ENCODE results near the gene PPIL6. TPM values are rescaled to one million over a fixed set of nuclear protein-coding genes. Genes with fewer than 3 reads are reported as not detected.

PPIL6 gene
- polyA plus RNA-seq, 1 donor: 5.4 TPM

DNA sequence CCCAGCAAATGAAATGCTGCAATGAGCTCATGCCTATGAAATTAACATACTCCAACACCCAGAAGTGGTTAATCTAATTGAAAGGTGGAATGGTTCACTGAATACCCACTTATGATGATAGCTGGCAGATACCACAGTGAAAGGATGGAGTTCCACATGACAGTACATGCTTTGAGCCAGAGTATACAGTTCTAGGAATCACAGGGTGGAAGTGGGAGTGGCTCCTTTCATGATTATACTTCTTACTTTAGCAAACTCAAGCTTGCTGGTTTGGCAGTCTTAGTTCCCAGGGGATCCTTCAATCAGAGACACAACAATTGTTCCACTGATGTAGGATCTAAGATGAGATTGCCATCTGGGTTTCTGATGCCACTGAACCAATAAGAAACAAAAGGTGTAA, 79.6 kb downstream of the PPIL6 start:
- no peak for DNase-seq

DNA sequence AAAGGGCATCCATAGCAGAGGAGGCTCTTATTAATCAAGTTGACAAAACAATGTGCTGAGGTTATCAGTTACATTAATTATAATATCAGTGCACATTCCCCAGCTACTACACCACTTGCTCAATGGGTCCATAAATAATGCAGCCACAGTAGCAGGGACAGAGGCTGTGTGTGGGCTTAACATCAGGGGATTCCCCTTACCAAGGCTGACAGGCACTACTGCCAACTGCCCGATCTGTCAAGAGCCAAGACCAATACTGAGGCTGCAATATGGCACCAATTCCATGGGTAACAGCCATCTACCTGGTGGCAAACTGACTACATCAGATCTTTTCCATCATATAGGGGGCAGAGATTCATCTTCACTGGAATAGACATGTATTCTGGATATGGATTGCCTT, 80.1 kb downstream of the PPIL6 start:
- no peak for DNase-seq

DNA sequence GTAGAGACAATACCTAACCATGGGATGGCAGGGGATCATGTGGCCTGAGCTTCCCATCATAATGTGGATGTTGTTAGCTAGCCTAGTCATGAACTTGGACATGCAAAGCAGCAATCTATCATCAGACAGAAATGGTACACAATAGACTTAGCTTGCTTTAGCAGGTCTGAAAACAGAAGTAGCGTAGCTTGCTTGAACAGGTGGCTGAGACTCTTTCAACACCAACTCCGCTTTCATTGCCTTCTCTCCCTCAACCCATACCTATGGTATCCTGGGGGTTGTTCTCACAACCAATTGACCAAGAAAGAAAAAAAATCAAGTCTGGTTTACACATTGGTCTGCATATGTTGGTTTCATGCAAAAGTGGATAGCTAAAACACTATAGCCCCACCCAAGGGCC, 81.2 kb downstream of the PPIL6 start:
- no peak for DNase-seq

DNA sequence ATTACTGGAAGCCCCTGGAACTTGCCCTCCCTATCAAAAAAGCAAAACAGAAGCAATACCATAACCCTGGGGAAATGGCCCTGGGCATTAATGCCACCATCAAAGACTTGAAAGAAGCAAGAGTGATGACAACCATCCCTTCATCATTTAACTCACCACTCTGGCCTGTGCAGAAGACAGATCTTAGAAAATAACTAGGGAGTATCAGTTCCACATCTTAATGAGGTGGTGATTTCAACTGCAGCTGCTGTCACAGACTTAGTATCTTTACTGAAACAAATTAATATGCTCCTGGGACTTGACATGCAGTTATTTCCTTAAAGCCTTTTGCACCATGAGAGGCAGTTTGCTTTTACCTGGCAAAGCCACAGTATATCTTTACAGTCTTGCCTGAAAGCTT, 82.2 kb downstream of the PPIL6 start:
- no peak for DNase-seq

DNA sequence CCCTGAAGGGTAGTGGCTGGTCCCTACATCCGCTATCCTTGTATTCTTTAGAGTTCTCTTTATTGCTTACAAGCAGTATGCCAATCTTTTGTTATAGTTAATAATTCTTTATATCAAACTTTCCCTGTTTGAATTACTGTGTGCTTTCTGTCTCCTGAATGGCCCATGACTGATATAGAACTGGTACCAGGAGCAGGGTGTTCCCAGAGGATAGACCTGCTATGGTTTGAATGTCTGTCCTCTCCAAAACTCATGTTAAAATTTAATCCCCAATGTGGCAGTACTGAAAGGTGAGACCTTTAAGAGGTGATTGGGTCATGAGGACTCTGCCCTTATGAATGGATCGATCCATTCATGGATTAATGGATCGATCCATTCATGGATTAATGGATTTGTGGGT, 84.2 kb downstream of the PPIL6 start:
- no peak for DNase-seq

DNA sequence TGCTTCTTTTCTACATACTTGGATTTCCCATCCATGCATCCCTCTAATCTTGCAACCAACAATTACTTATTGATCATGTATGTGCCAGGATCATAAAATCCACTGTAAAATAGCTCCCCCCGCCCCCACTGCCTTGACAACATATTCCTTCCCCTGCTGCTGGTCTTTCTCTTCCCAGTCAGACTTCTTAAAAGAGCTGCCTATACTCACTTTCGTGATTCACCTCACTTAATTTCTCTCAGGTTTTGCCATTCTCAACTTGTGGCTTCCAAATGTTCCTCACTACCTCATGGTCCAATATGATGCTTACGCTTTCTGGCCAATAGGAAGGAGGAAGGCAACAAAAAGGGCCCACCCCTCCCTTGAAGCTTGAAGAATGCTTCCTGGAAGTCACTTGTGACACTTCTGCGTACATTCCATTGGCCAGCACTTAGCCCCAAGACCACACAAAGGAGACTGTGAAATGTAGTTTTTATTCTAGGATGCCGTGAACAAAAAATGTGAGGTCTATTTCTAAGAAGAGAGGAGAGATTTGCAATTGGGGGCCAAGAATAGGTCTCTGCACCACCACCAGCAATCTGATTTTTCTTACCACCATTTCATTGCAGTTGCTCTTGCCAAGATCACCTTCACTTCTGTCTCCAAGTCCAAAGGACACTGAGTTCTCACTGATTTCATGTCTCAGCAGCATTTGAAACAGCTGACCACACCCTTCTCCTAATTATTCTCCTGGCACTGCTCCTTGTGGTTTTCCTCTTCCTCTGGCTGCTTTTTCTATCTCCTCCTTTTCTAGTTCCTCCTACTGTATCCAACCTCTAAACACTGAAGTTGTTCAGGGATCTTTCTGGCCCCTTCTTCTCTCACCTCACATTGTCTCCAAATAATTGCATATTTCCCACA, 88.9 kb downstream of the PPIL6 start:
- no peak for DNase-seq

DNA sequence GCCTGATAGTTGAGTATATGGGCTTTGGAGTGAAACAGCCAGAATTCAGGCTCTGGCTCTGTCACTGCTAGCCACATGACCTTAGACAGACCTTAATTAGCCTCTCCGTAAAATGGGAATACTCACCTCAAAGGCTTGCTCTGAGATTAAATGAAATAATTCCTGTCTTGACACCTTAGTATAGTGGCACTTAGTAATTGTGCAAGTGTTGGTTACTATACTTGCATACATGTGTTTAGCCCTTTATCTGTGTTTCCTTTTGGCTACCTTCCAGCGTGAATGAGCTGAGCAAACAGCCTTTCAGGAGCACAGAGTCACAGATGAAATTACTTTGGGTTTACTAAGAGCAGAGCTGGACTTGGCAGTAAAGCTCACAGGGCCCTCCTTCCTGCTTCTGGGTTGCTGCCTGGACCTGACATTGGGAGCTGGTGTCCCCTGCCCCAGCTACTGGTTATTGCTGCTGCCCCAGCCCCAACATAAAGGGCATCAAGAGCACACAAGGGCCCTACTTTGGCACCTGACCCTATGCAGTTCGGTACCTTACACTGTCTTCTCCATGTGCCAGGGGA, 90.9 kb downstream of the PPIL6 start:
- no peak for DNase-seq

DNA sequence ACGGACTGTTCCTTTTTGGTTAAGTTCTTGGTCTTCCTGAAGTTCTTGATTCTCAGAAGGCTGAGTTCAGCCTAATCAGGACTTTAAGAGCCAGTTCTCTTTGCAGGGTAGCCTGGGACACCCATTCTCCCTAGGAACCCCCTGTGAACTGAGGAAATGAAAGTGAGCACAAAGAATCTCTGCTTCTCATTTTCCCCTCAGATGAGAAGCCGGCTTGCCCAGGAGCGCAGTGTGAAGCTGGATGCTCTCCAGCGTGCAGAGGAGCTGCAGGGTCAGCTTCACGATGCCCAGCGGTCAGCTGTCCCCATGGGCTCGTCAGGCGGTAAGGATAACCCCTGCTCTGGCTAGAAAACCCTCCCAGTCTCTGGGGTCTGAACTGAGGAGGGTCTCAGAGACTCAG, 92.2 kb downstream of the PPIL6 start:
- no peak for DNase-seq

DNA sequence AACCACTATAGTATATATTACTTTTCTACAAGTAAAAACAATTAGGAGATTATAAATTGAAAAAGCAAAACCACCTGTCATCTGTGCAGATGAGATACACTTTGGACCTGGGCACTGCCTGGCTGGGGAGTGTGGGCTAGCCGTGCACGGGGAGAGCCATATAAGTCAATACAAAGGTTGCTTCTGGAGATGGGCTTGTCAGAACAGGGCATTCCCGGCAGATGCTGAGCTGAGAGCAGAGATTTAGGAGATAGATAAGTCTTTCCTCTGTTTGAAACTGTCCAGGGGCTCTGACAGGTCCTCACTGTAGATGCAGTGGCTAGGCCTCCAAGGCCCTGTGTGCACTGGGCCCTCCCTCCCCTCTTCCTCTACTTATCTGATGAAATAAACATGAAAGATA, 92.6 kb downstream of the PPIL6 start:
- DNase-seq: no peak

DNA sequence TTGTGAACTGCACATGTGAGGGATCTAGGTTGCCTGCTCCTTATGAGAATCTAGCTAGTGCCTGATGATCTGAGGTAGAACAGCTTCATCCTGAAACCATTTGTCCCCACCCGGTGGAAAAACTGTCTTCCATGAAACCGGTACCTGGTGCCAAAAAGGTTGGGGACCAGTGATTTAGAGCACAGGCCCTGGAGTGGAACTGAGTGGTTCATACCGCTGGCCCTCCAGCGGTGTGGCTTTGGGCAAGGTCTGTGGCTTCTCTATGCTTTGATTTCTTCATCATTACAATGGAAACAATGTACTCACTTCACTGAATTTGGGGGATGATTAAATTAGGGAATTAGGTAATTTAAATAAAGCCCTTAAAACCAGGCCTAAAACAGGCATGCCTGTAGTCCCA, 94.4 kb downstream of the PPIL6 start:
- DNase-seq: no peak

DNA sequence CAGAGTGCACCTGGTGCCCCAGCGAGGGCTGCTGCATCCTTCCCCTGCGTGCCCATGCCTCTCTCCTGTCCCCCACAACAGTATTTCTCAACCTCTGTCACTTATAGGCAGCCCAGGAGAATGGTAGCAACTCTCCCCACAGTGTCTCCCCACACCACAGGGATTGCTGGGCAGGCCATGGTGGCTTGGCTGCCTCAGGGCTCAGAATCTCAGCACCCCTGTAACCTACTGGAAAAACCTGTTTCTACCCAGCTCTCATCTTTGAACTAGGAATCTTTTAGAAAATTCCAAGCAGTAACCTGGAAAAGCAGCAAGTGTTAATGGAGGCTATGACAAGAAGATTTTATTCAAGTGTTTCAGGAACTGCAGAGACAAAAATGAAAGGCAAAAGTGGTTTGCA, 96.2 kb downstream of the PPIL6 start:
- DNase-seq: no peak

DNA sequence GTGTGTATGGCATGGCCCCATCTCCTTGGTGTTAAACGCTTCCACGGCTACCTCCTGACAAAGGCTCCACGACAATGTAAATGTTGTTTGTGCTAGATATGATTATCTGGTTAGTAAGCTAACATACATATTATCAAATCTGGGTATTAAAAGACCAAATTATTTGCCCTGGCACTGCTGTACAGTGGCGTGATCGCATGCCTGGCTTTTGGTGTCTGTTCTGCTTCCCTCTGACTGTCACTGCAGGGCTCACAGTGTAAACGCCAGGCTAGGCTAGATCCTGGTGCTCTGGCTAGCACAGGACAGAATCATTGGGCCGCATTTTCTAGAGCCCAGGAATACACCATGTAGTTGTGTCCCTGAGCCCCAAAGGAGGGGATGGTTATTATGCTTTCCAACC, 96.9 kb downstream of the PPIL6 start:
- DNase-seq: no peak

DNA sequence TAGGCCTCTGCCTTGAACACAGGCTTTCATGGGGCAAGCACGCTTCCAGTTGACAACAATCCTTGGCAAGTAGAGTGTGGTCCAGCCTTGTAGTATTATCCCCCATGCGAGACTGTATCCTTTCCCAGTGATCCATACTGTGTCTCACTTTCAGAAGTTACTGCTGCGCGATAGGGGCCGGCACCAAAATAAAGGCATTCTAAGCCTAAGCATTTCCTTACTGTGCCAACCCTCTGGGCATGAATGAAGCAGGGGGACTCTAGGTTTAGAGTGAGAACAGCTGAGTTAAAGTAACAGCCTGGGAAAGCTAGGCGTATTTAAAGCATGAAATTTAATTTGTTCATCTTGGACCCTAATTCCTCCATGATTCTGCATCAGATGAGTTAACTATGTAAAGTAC, 97.5 kb downstream of the PPIL6 start:
- no peak for DNase-seq

DNA sequence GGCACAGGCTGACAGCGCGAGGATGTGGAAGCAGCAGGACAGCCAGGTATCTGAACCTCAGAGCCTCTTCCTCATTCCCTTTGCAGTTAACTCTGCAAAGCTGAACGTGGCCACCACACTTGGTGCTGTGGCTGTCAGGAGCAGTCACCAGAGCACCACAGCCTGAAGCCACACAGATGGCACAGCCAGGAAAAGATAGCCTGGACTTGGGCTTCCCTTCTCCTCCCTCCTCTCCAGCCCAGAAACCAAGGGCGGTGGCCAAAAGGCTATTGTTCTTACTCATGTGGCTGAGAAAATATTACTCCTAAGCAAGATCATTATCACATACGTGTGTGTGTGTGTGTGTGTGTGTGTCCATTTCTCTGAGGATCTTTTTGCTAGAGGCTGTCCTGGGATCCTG, 97.9 kb downstream of the PPIL6 start:
- no peak for DNase-seq

DNA sequence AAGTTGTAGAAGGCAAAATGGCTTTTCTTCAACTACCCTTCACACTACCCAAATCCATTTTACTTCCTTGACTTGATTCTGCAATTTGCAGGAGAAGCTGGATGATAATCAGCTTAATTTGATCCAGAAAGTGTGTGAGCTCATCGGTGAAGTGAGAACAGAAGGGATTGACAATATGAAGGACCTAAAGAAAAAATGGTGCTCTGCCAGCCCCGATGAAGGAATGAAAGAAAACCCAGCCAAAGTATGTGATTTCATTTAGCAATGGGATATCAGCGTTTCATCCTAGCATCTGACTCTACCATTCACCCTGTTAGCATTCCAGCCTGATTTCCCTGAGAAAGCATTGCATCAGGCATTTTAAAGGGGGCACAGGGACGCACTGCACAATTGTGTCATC, 99.6 kb downstream of the PPIL6 start:
- no peak for DNase-seq

Other genes with a start within 250 kb of the PPIL6 start
- 220 TPM for gene CD164, start 58.2 kb downstream of the PPIL6 start, polyA plus RNA-seq (ENCODE audit: insufficient read length)
- 3.9 TPM for gene SMPD2, start 96 bp upstream of the PPIL6 start, polyA plus RNA-seq (ENCODE audit: insufficient read length)
- 71.7 TPM for gene MICAL1, start 15.1 kb upstream of the PPIL6 start, polyA plus RNA-seq (ENCODE audit: insufficient read length)
- gene ZBTB24, start 42.6 kb upstream of the PPIL6 start, polyA plus RNA-seq (ENCODE audit: insufficient read length): 4.9 TPM